Measurements from ENCODE around the gene GUCY1A1. TPM values are rescaled to one million over a fixed set of nuclear protein-coding genes. Genes with fewer than 3 reads are reported as not detected.
"Not testable (repeated sequence)": the region's sequence is repeated elsewhere in the genome, so short reads cannot be mapped to it uniquely, and the experiment has no call there.

Gene GUCY1A1
- total RNA-seq, 1 donor = 0.09 TPM

DNA sequence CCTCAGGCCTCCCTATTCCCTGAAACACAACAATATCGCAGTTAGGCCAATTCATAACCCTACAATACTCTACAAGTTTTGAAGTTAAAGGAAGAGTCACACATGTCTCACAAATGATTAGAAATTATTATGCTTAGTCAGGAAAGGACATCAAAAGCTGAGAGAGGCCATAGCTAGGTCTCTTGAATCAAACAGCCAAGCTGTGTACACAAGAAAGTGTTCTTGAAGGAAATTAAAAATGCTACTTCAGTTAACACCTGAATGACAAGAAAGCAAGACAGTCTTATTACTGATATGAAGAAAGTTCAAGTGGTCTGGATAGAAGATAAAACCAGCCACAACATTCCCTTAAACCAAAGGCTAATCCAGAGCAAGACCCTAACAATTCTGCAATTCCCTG, 23.6 kb upstream of the GUCY1A1 start:
- no peak overlapping the region for H3K4me3 ChIP-seq (ENCODE audit: low read depth, low read length)
- no peak for DNase-seq (ENCODE audit: low read depth)
- TF ChIP-seq CTCF (IDR thresholded peaks at IDR 0.05; ENCODE audit: insufficient read depth, low read length) = no peak

- TF ChIP-seq CTCF (IDR thresholded peaks at IDR 0.05; ENCODE audit: insufficient read depth, low read length) = no peak
- H3K4me3 ChIP-seq (ENCODE audit: low read depth, low read length) = no peak overlapping the region
- DNase-seq (ENCODE audit: low read depth) = no peak
These were observed 20.6 kb upstream of the GUCY1A1 start for GRCh38 chr4:155646001-155646400.

DNA sequence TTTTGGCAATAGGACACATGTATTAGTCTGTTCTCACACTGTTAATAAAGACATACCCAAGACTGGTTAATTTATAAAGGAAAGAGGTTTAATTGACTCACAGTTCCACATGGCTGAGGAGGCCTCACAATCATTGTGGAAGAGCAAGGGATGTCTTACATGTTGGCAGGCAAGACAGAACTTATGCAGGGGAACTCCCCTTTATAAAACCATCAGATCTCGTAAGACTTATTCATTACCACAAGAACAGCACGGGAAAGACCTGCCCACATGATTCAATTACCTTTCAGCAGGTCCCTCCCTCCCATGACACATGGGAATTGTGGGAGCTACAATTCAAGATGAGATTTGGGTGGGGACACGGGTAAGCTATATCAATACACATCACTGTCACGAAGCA, 15.9 kb upstream of the GUCY1A1 start:
- H3K4me3 ChIP-seq (ENCODE audit: low read depth, low read length); DNase-seq (ENCODE audit: low read depth): not testable (repeated sequence)

- H3K4me3 ChIP-seq (ENCODE audit: low read depth, low read length) = no peak overlapping the region
- DNase-seq (ENCODE audit: low read depth) = no peak
- no peak for TF ChIP-seq CTCF (IDR thresholded peaks at IDR 0.05; ENCODE audit: insufficient read depth, low read length)
These were observed 13.6 kb upstream of the GUCY1A1 start for GRCh38 chr4:155653052-155653451.

- no peak for DNase-seq (ENCODE audit: low read depth)
- TF ChIP-seq CTCF (IDR thresholded peaks at IDR 0.05; ENCODE audit: insufficient read depth, low read length) = no peak
- no peak overlapping the region for H3K4me3 ChIP-seq (ENCODE audit: low read depth, low read length)
These were observed 10.6 kb upstream of the GUCY1A1 start for GRCh38 chr4:155656025-155656424.

DNA sequence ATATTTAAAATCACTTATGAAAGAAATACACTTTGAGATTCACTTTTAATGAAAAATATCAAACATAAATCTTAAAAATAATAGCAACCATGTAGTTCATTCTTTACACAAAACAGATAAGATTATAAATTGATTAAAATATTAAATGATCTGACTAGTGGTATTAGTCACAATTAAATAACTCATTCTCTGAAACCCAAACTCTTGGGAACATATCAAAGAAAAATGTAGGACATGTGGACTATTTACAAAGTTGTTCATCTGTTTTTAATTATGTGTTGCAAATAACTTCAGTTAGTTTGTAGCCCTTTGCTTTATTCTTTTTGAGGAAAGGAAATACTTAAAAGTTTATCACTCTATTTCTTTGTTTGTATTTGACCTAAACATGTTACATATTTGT, 9.5 kb upstream of the GUCY1A1 start:
- no peak for DNase-seq (ENCODE audit: low read depth)
- TF ChIP-seq CTCF (IDR thresholded peaks at IDR 0.05; ENCODE audit: insufficient read depth, low read length) = no peak
- H3K4me3 ChIP-seq (ENCODE audit: low read depth, low read length) = no peak overlapping the region

- DNase-seq (ENCODE audit: low read depth) = no peak
- H3K4me3 ChIP-seq (ENCODE audit: low read depth, low read length) = no peak overlapping the region
- TF ChIP-seq CTCF (IDR thresholded peaks at IDR 0.05; ENCODE audit: insufficient read depth, low read length) = no peak
These were observed 8.5 kb upstream of the GUCY1A1 start for GRCh38 chr4:155657985-155658680.
